SHP77 treated with DMSO at 0.1 percent for 48 hours (cell line): ENCODE data around the gene COPG1.
"Not testable (repeated sequence)": the region's sequence is repeated elsewhere in the genome, so short reads cannot be mapped to it uniquely, and the experiment has no call there.

Source experiments
- DNase-seq: peaks from one replicate; lab custom pipeline; 2025; lab: John Stamatoyannopoulos, UW

The COPG1 gene

GRCh38 chr3:129239991-129240390 lies 9.4 kb upstream of the COPG1 start:
- no peak for DNase-seq

GRCh38 chr3:129240436-129240835 lies 9.0 kb upstream of the COPG1 start:
- no peak for DNase-seq

GRCh38 chr3:129245141-129245540 lies 4.3 kb upstream of the COPG1 start:
- no peak for DNase-seq

GRCh38 chr3:129245641-129246306 lies 3.6 kb upstream of the COPG1 start:
- DNase-seq, result peak; percentile 85

- no peak for DNase-seq
Measured at GRCh38 chr3:129246636-129247035, 2.8 kb upstream of the COPG1 start.

- DNase-seq, result no peak
Measured at GRCh38 chr3:129248286-129248979, 973 bp upstream of the COPG1 start.

GRCh38 chr3:129252748-129253147 lies 3.3 kb downstream of the COPG1 start:
- DNase-seq, result no peak

GRCh38 chr3:129254536-129255230 lies 5.3 kb downstream of the COPG1 start:
- DNase-seq, result no peak

GRCh38 chr3:129256270-129256669 lies 6.9 kb downstream of the COPG1 start:
- DNase-seq, result no peak

- no peak for DNase-seq
Measured at GRCh38 chr3:129257609-129258008, 8.2 kb downstream of the COPG1 start.

- DNase-seq, result no peak
Measured at GRCh38 chr3:129259612-129260477, 10.4 kb downstream of the COPG1 start.

- DNase-seq, result no peak
Measured at GRCh38 chr3:129260606-129261005, 11.2 kb downstream of the COPG1 start.

- no peak for DNase-seq
Measured at GRCh38 chr3:129261894-129262293, 12.5 kb downstream of the COPG1 start.

GRCh38 chr3:129263161-129263910 lies 13.9 kb downstream of the COPG1 start:
- DNase-seq, result no peak

GRCh38 chr3:129264994-129265393 lies 15.6 kb downstream of the COPG1 start:
- not testable (repeated sequence) for DNase-seq

GRCh38 chr3:129266651-129267050 lies 17.2 kb downstream of the COPG1 start:
- DNase-seq, result no peak

- DNase-seq, result no peak
Measured at GRCh38 chr3:129268396-129268795, 19.0 kb downstream of the COPG1 start.

GRCh38 chr3:129271674-129272073 lies 22.3 kb downstream of the COPG1 start:
- no peak for DNase-seq

- DNase-seq, result no peak
Measured at GRCh38 chr3:129276385-129276784, 27.0 kb downstream of the COPG1 start.

GRCh38 chr3:129277829-129278271 lies 28.4 kb downstream of the COPG1 start:
- no peak for DNase-seq

GRCh38 chr3:129278439-129278965 lies 29.1 kb downstream of the COPG1 start, which contains the start of gene HMCES:
TSS of gene HMCES (plus strand) at chr3:129278870. CDS start at chr3:129279733, 863 bp downstream.
- peak; percentile 72 for DNase-seq
